GM12878 (cell line): ENCODE data around the gene CTXND1. TPM values are rescaled to one million over a fixed set of nuclear protein-coding genes. Genes with fewer than 3 reads are reported as not detected.
A peak's percentile ranks its signal among the peaks of the same experiment; 100 is the strongest.

Experiments used
- ATAC-seq: fragments of 200-7000 bp; cut with Tn5 transposase; 3 replicates; pipeline ENCODE4 v1.9.1; 2020; ENCODE audit warnings: mild to moderate bottlenecking, moderate library complexity
- BruUV-seq: library from RNA; stranded (reverse); fragments of 400-500 nt; replicated peaks from 2 replicates; lab custom pipeline; 2021; lab: Mats Ljungman, UMichigan
- CTCF ChIA-PET: fragments of 300-600 bp; sonication (Branson Sonifier 250); formaldehyde crosslinking; extraction: SDS; loops from one replicate; lab custom pipeline; 2021; ENCODE audit warnings: inconsistent platforms; lab: Yijun Ruan, JAX
- POLR2A ChIA-PET: fragments of 350-600 bp; formaldehyde crosslinking; extraction: SDS; loops from one replicate; lab custom pipeline; 2021; ENCODE audit warnings: inconsistent platforms; lab: Charles Lee
- RAD21 ChIA-PET: fragments of 300-600 bp; sonication (Branson Sonifier 250); formaldehyde crosslinking; loops from one replicate; lab custom pipeline; 2023; ENCODE audit warnings: antibody characterized with exemption; ENCODE audit not compliant: unreplicated experiment; lab: Charles Lee
- SMC1A ChIA-PET: fragments of 300-600 bp; sonication (Branson Sonifier 250); formaldehyde crosslinking; loops from one replicate; lab custom pipeline; 2023; ENCODE audit not compliant: unreplicated experiment, uncharacterized antibody; lab: Charles Lee
- DNase-seq: peaks from one replicate; pipeline ENCODE4 v3.0.0-alpha.2; 2011; ENCODE audit warnings: low read depth, low spot score
- FAIRE-seq: peaks from 3 replicates; lab custom pipeline; 2011; peaks lifted over from hg19 to GRCh38; lab: Jason Lieb, UNC
- H2AFZ ChIP-seq: 2 replicates; pipeline ENCODE4 v1.6.0; 2011; ENCODE audit warnings: low read depth, low read length, control low read depth; ENCODE audit not compliant: control insufficient read depth
- H3K27ac ChIP-seq: 2 replicates; pipeline ENCODE4 v1.5.1; 2011; ENCODE audit warnings: control low read depth; ENCODE audit not compliant: control insufficient read depth, insufficient read depth
- H3K27me3 ChIP-seq, 2 experiments: replicated peaks in 1 of 2; 2 replicates each; pipeline versions ENCODE4 v1.6.0 to v1.6.1; 2011; ENCODE audit warnings: low read length in 1 of 2; ENCODE audit not compliant: control insufficient read depth in 2 of 2, insufficient read depth in 2 of 2
- H3K36me3 ChIP-seq, 2 experiments: 2 replicates each; pipeline ENCODE4 v1.5.1; 2011; ENCODE audit warnings: low read length in 1 of 2; ENCODE audit not compliant: control insufficient read depth in 2 of 2, insufficient read depth in 2 of 2
- H3K4me1 ChIP-seq: 2 replicates; pipeline ENCODE4 v1.6.1; 2011; ENCODE audit warnings: mild to moderate bottlenecking, low read length, moderate library complexity, mixed read lengths; ENCODE audit not compliant: control insufficient read depth, insufficient read depth
- H3K4me2 ChIP-seq: 2 replicates; pipeline ENCODE4 v1.6.0; 2011; ENCODE audit warnings: control low read depth; ENCODE audit not compliant: control insufficient read depth, insufficient read depth
- H3K4me3 ChIP-seq: fragments of 200-600 bp; sonication (generic); 2 replicates; pipeline ENCODE4 v1.5.1; 2016
- H3K79me2 ChIP-seq: 2 replicates; pipeline ENCODE4 v1.6.0; 2011; ENCODE audit warnings: low read length; ENCODE audit not compliant: control insufficient read depth, insufficient read depth
- H3K9ac ChIP-seq: 2 replicates; pipeline ENCODE4 v1.8.0; 2011; ENCODE audit warnings: low read length, control low read depth, mixed read lengths; ENCODE audit not compliant: control insufficient read depth, insufficient read depth
- H3K9me3 ChIP-seq: replicated peaks from 3 replicates; pipeline ENCODE4 v1.5.1; 2011; ENCODE audit warnings: mild to moderate bottlenecking, low read length; ENCODE audit not compliant: control insufficient read depth, insufficient read depth
- H4K20me1 ChIP-seq: 2 replicates; pipeline ENCODE4 v1.6.0; 2011; ENCODE audit not compliant: control insufficient read depth, insufficient read depth
- BACH1 ChIP-seq: fragments of 450-650 bp; IDR thresholded peaks from 2 replicates; pipeline ENCODE4 v1.6.1; 2017; ENCODE audit warnings: mild to moderate bottlenecking, borderline replicate concordance
- CTCF ChIP-seq, 3 experiments: IDR thresholded peaks in 2 of 3; conservative IDR thresholded peaks in 1 of 3; 2 replicates each; pipeline ENCODE4 v1.5.1; 2011; ENCODE audit warnings: low read depth in 3 of 3, low read length in 3 of 3, mild to moderate bottlenecking in 3 of 3, control low read depth in 2 of 3, moderate library complexity in 2 of 3, inconsistent platforms in 1 of 3, mixed read lengths in 1 of 3; ENCODE audit not compliant: control insufficient read depth in 2 of 3, insufficient read depth in 1 of 3; ENCODE audit errors: extremely low read depth in 1 of 3
- RAD21 ChIP-seq: IDR thresholded peaks from 2 replicates; pipeline ENCODE4 v1.6.1; 2011; ENCODE audit warnings: mild to moderate bottlenecking, low read depth, low read length, moderate library complexity; ENCODE audit not compliant: insufficient read depth
- SMC3 ChIP-seq: IDR thresholded peaks from 2 replicates; pipeline ENCODE4 v1.6.1; 2011; ENCODE audit warnings: low read length, improper control_type of control experiment, borderline replicate concordance
- SPI1 ChIP-seq: IDR thresholded peaks from 2 replicates; pipeline ENCODE4 v1.6.1; 2011; ENCODE audit warnings: low read depth, mild to moderate bottlenecking, low read length, moderate library complexity, borderline replicate concordance; ENCODE audit not compliant: insufficient read depth
- WGBS: methylation state at CpG from one replicate; pipeline ENCODE4 v1.1.6; 2016; ENCODE audit warnings: low lambda C conversion rate; ENCODE audit not compliant: insufficient replicate concordance, insufficient coverage; ENCODE audit errors: missing lambda C conversion rate; 5-methylcytosine and 5-hydroxymethylcytosine counted together
- in situ Hi-C: fragments of 300-500 bp; cut with MboI; formaldehyde crosslinking; loops from 9 replicates; pipeline ENCODE4 v1.14.3; 2018; ENCODE audit warnings: mixed read lengths
- intact Hi-C: fragments of 100-400 bp; cut with micrococcal nuclease; formaldehyde crosslinking; loops from one replicate; pipeline ENCODE4 v1.14.2; 2022; ENCODE audit not compliant: unreplicated experiment
- polyA plus RNA-seq, 11 experiments: library from polyadenylated mRNA; depleted of rRNA in 4 of 11; unstranded in 6 of 11; stranded (reverse) in 5 of 11; fragments of >200 nt; fragmentation: Nextera tagmentation in 4 of 11; fragmentation: Illumina TruSeq in 1 of 11; extraction: Ambion mirVana in 4 of 11; extraction: Trizol in 1 of 11; gene quantifications; 1 replicate in 1 of 11; 2 replicates in 10 of 11; pipeline versions ENCODE4 v1.2.1 to v1.2.3, GENCODE V29; 2011 to 2016; ENCODE audit warnings: inconsistent platforms in 2 of 11, missing spikeins in 2 of 11, low read depth in 1 of 11
- total RNA-seq, 4 experiments: library from RNA; depleted of rRNA in 3 of 4; stranded (reverse); fragments of >200 nt in 3 of 4; fragmentation: Illumina TruSeq in 1 of 4; extraction: Trizol in 1 of 4; gene quantifications; 2 replicates each; pipeline versions ENCODE4 v1.2.1 to v1.2.3, GENCODE V29; 2013 to 2021
- TF ChIP-seq, protein P1 (sequence below): IDR thresholded peaks from 2 replicates; pipeline ENCODE4 v1.6.1; 2011; ENCODE audit warnings: borderline replicate concordance, low read depth, mild to moderate bottlenecking, moderate library complexity, mixed read lengths, low read length; ENCODE audit not compliant: insufficient read depth; ENCODE audit errors: extremely low read length

CTXND1 gene
- total and polyA plus RNA-seq, 10 of the 15 experiments (the other 5 are each of a cell fraction or from before 2014, with no cell fraction given) = under 0.01 to 0.03 (median 0.02) TPM; not detected in 7

DNA sequence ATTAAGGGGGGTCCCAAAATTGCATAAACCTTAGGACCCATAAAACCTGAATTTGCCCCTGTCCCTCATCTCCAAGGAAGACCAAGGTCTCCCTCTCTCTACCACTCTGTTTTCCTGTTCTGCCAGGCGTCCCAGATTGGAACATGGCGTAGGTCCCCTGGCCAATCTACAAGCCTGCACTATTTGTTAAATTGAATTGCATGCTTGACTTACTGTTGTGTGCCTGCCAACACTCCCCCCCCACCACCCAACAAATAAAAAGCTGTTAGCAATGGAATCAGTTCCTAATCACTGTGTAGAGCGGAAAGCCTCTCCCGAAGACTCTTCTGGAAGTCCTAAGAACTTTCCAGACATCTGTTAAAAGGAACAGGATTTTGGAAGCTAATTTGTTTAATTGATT is 11.7 kb downstream of the CTXND1 start (continued):
- TF ChIP-seq, protein P1, sequence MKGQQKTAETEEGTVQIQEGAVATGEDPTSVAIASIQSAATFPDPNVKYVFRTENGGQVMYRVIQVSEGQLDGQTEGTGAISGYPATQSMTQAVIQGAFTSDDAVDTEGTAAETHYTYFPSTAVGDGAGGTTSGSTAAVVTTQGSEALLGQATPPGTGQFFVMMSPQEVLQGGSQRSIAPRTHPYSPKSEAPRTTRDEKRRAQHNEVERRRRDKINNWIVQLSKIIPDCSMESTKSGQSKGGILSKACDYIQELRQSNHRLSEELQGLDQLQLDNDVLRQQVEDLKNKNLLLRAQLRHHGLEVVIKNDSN = no peak
- no peak for TF ChIP-seq SPI1

- Histone ChIP-seq H4K20me1 (no peaks in the 10 kb centered on the region), H3K27me3 (no peaks in the 10 kb centered on the region; a peak in 1 of 4 replicates), H3K4me1 (no peaks in the 10 kb centered on the region), H3K4me2 (no peak overlapping the region)
- RAD21 ChIA-PET = interaction anchor here (0.6 kb wide), 1 partner anchor 82 kb away, joined by 3 read pairs; no protein-coding TSS in a partner anchor
- 25% methylated on average over 4 of the region's 4 CpGs for WGBS
- no peak for DNase-seq
- SMC1A ChIA-PET = interaction anchor here (1.0 kb wide), 1 partner anchor 145 kb away, joined by 3 read pairs; no protein-coding TSS in a partner anchor
- TF ChIP-seq BACH1 (no peak), CTCF (IDR thresholded peaks at IDR 0.05 in 2 of 3, conservative IDR thresholded peaks at IDR 0.05 in 1 of 3; ENCODE audit: control insufficient read depth in 2 of 3, extremely low read depth in 1 of 3, insufficient read depth in 1 of 3, low read depth in 3 of 3, low read length in 3 of 3) (peak; percentile 59 to 75 (median 70)), RAD21 (peak; percentile 42; the same call in 1 of the 2 replicates), SMC3 (peak; percentile 63)
- TF ChIP-seq, all 136 proteins: peak for 3
- ChIA-PET POLR2A (interaction anchor here (0.6 kb wide), 1 partner anchor 36 kb away, joined by 3 read pairs; no protein-coding TSS in a partner anchor), CTCF (interaction anchor here (0.6 to 1.4 kb wide), 4 partner anchors 9 to 854 kb away, joined by 3 to 5 read pairs (median 4); no protein-coding TSS in a partner anchor)
- ATAC-seq = peak; percentile 91
- no TSS peak for BruUV-seq
- peak; percentile 57 for FAIRE-seq
- Histone ChIP-seq H3K36me3 (no peaks in the 10 kb centered on the region), H3K4me3 (no peak overlapping the region), H3K27ac (no peak overlapping the region), H2AFZ (no peak overlapping the region), H3K9me3 (no peaks in the 10 kb centered on the region), H3K79me2 (no peaks in the 10 kb centered on the region), H3K9ac (no peak overlapping the region)
- intact Hi-C loops (no loop called here), in situ Hi-C loops (no loop called here)
These were observed 17.1 kb downstream of the CTXND1 start for GRCh38 chr15:80234883-80235282.
